Activated CD8-positive, alpha-beta memory T cell treated with anti-CD3 and anti-CD28 coated beads, Interleukin-2, amount 50 U/mL, for 48 hours (primary cell): ENCODE measurements around the gene ITIH4.

ENCODE experiments used
- DNase-seq: peaks from one replicate; pipeline ENCODE4 v3.0.0-alpha.2; 2020

Gene ITIH4

GRCh38 chr3:52795298-52795900, 35.1 kb downstream of the ITIH4 start:
- no peak for DNase-seq

- no peak for DNase-seq
These were observed 35.8 kb downstream of the ITIH4 start, which contains the start of gene ITIH3 for GRCh38 chr3:52794612-52795099. Gene ITIH3 (plus strand): TSS chr3:52794796. CDS start chr3:52794804, 8 bp downstream.

DNA sequence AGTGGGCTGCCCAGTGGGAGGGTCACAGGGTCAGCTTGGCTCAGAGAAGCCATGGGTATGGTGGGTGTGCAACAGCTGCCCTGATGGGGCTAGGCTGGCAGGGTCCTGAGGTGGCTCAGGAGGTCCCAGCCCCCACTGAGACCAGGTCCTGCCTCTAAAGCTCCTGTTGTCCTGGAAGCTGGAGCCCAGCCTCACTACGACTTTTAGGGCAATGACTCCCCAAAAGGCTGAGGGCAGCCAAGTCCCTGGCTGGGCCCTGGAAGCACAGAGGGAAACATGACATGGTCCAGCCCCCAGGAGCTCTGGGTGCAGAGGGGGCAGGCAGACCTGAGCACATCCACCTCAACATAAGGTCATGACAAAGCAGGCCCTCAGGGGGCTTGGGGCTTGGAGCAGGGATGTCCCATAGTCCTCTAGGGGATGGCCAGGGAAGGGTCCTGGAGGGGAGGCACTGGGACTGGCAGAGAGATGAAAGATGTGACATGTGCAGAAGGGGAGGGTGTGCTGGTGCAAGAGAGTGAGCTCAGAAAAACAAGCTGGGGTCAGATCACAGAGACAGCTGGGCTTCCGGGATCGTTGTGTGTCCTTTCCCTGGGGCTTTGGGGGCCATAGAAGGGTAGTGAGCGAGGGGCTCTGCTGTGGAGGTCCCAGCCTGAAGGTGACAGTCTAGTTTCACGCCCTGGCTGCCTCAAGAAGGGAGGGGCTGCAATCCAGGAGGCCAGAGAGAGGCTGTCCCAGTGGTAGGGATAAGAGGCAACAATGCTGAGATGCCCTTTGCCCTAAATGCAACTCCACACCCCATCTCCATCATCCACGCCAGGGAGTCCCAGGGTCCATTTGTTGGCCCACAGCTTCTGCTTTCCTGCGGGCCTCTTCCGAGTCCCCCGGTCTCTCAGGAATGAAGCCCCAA, 36.5 kb downstream of the ITIH4 start:
- no peak for DNase-seq

DNA sequence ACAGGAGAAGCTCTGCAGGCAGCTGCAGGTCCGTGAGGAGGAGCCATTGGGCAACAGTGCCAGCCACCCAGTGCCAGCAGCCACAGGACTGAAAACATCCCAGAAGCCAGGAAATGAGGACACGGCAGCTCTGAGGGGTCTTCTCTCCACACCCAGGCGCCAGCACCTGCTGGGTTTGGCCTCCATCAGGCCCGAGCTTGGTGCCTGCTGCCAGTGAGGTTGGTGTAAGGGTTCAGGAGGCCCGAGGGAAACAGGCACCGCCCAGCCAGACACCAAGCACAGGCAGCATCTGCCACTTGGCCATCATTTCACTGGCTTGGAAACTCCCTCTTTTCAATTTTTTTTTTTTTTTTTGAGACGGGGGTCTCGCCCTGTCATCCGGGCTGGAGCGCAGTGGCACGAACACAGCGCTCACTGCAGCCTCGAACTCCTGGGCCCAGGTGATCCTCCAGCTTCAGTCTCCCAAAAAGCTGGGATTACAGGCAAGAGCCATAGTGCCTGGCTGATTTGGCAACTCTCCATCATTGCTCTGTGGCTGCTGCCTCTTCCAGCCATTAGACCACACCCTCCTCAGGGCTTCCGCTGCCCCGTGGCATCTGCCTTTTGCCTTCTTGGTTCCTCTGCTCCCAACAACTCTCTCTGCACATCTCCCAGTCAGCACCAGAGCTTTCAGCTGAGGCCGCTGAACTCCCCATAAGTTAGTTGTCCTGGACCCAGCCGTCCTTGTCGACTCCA, 37.3 kb downstream of the ITIH4 start:
- no peak for DNase-seq

DNA sequence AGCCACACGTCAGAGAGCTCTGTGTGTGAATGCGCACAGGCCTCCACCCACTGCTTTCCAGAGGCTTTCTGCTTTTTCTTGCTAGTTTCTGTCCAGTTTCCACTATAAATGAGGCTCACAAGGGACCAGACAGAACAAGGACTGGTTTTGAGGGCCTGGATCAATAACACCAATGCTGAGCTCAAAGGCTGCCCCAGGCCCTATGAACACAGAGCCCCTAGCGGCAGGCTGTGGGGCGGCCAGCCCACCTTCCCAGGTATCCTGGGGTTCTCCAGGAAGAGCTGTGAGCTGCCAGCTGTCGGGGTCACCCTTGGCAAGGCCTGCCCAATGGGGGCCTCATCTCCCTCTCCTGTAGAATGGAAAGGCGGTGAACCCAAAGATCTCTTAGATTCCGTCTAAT, 38.1 kb downstream of the ITIH4 start:
- no peak for DNase-seq

- DNase-seq, result no peak
These were observed 38.5 kb downstream of the ITIH4 start for GRCh38 chr3:52791928-52792327.

DNA sequence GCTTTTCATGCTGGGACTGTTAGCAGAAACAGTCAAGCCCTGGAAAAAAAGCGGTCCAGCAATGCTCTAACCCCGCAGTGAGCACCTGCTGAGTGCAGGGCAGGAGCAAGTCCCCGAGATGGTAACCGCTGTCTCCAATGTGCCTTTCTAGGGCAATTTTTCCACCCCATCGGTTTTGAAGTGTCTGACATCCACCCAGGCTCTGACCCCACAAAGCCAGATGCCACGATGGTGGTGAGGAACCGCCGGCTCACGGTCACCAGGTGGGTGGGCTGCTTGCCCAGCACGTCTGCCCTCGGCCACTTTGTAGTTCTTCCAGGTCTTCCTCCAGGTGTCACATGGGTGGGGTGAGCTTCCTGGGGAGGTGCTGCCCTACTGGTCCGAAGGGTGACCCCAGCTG, 39.1 kb downstream of the ITIH4 start:
- DNase-seq, result no peak

- no peak for DNase-seq
These were observed 39.7 kb downstream of the ITIH4 start for GRCh38 chr3:52790741-52791140.

GRCh38 chr3:52790337-52790736, 40.1 kb downstream of the ITIH4 start:
- DNase-seq, result no peak

DNA sequence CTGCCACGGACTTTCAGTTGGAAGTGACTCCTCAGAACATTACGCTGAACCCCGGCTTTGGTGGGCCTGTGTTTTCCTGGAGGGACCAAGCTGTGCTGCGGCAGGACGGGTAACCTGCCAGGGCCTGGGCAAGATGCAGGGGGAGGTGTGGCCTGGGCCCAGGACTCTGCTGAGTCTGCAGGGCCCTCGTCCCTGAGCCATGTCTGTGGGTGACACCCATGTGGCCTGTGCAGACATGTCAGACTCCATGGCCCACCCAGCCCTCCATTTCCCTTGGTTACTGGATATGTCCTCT, 40.8 kb downstream of the ITIH4 start:
- DNase-seq, result no peak

GRCh38 chr3:52788890-52789745, 41.4 kb downstream of the ITIH4 start:
- no peak for DNase-seq

GRCh38 chr3:52787672-52788625, 42.5 kb downstream of the ITIH4 start:
- no peak for DNase-seq

DNA sequence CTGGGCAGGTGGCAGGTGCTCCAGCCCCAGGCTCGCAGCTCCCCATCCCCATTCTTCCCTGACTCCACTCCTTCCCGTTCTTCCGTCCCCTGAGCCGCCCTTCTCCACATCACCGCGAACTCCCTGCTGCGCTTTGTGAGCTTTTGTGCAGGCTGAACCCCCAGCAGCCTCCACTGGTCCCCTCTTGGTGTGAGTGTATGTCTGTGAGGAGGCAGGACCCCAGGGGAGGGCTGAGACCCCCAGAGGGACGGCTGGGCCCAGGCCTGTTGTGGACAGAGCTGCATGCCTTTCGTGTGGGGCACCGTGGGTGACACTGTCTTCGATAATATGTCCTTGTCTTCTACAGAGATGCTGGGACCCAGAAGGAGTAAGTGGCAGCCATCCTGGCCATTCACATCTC, 43.2 kb downstream of the ITIH4 start:
- no peak for DNase-seq

GRCh38 chr3:52786330-52787215, 43.9 kb downstream of the ITIH4 start:
- no peak for DNase-seq

GRCh38 chr3:52784931-52785590, 45.4 kb downstream of the ITIH4 start:
- DNase-seq, result no peak

DNA sequence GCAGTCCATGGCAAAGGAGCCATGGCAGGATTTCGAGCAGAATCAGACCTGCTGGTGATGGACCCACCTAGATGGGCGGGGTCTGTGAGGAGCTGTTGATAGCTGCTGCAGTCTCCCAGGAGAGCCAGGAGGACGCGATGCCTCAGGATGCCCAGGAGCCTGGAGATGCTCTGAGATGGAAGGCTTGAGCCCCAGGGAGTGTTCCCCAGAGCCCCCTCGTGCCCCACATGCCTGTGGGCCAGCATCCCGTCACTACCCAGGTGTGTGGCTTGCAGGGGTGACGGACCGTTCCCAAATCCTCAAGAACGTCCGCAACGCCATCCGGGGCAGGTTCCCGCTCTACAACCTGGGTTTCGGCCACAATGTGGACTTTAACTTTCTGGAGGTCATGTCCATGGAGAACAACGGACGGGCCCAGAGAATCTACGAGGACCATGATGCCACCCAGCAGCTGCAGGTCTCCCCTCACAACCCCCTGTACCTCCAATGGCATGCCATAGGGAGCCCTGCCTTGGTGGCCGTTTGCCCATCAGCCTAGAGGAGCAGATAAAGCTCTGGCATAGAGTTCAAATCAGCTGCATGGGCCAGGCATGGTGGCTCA, 46.4 kb downstream of the ITIH4 start:
- no peak for DNase-seq

DNA sequence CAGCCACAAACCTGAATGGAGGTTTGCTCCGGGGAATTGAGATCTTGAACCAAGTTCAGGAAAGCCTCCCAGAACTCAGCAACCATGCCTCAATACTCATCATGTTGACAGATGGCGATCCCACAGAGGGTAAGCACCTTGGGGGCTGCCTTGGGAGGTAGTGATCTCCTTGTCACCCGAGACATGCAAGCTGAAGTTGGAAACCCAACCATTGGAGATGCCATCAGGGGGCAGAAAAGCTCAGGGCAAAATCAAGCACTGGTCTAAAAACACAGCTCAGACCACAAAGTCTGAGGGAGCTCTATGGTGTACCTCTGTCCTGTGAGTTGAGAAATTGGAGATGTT, 47.3 kb downstream of the ITIH4 start:
- no peak for DNase-seq

GRCh38 chr3:52782412-52783210, 47.9 kb downstream of the ITIH4 start:
- DNase-seq, result no peak

DNA sequence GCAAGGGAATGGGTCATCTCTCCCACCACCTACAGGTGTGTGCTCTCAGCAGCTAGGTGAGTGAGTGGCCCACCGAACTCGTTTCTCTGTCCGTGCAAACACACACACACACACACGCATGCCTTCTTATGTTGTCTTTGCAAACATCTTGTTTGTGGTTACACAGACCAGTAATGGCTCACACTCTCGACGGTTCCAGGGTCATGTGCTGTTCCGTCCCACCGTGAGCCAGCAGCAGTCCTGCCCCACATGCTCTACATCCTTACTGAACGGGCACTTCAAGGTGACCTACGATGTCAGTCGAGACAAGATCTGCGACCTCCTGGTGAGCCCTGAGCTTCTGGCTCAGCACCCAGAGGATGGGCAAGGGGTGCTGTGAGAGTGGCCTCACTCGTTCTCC, 48.7 kb downstream of the ITIH4 start:
- no peak for DNase-seq
